Lower leg skin (tissue), 4 donors: ENCODE results near the gene GALC. TPM values are rescaled to one million over a fixed set of nuclear protein-coding genes. Genes with fewer than 3 reads are reported as not detected.

Experiments
- DNase-seq, 2 donors: peaks; one replicate each; pipeline ENCODE4 v3.0.0-alpha.2; 2019; ENCODE audit warnings: low spot score in 2 of 2
- H3K4me3 ChIP-seq: fragments of 200-600 bp; sonication (generic); 2 replicates; pipeline ENCODE4 v1.5.1; 2017; ENCODE audit warnings: mild to moderate bottlenecking, low read depth; ENCODE audit not compliant: poor library complexity, severe bottlenecking
- CTCF ChIP-seq, 3 donors: fragments of 450-650 bp; IDR thresholded peaks; one replicate each; pipeline ENCODE4 v1.5.1; 2016; ENCODE audit warnings: antibody characterized with exemption in 3 of 3, mild to moderate bottlenecking in 3 of 3, moderate library complexity in 2 of 3
- POLR2A ChIP-seq, 2 donors: fragments of 450-650 bp; IDR thresholded peaks; one replicate each; pipeline ENCODE4 v1.6.1; 2016 to 2017; ENCODE audit warnings: antibody characterized with exemption in 2 of 2, mild to moderate bottlenecking in 1 of 2, moderate library complexity in 1 of 2
- WGBS, 2 donors: methylation state at CpG; one replicate each; pipeline ENCODE4 v1.1.5; 2018; 5-methylcytosine and 5-hydroxymethylcytosine counted together
- intact Hi-C: fragments of 100-400 bp; cut with DNase I; formaldehyde crosslinking; loops from one replicate; pipeline ENCODE4 v1.15.0; 2023; ENCODE audit warnings: low total_unique reads
- total RNA-seq, 4 donors: library from RNA; depleted of rRNA; stranded (reverse); fragments of >200 nt; gene quantifications; one replicate each; pipeline ENCODE4 v1.1.0, GENCODE V29; 2016

GALC gene
- total RNA-seq, 4 donors from 2014 or later, result 10.7 to 31.2 (median 24.0) TPM

- intact Hi-C loops, result no loop called here
- no peak for DNase-seq
- WGBS, 2 donors, result 84 to 86% methylated on average over 5 of the region's 5 CpGs
- H3K4me3 ChIP-seq, result no peak overlapping the region
- TF ChIP-seq CTCF (IDR thresholded peaks at IDR 0.05), result no peak
- no peak for TF ChIP-seq POLR2A (IDR thresholded peaks at IDR 0.05)
Measured at GRCh38 chr14:88012495-88012894, 19.5 kb upstream of the GALC start.

DNA sequence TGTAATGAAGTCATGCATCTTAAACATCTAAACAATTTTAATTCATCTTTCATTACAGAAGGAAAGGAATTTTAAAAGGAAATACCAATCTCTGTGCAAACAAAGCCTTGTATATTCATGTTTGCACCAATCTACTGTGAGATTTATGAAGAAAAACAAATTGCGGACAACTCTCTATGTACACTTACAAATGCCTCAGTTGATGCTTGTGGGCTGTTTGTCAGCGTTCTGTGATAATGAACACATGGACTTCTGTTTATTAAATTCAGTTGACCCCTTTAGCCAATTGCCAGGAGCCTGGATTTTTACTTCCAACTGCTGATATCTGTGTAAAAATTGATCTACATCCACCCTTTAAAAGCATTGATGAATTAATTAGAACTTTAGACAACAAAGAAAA is 17.3 kb upstream of the GALC start:
- WGBS, 2 donors, result 76 to 78% methylated on average over 2 of the region's 2 CpGs
- intact Hi-C loops, result no loop called here

DNA sequence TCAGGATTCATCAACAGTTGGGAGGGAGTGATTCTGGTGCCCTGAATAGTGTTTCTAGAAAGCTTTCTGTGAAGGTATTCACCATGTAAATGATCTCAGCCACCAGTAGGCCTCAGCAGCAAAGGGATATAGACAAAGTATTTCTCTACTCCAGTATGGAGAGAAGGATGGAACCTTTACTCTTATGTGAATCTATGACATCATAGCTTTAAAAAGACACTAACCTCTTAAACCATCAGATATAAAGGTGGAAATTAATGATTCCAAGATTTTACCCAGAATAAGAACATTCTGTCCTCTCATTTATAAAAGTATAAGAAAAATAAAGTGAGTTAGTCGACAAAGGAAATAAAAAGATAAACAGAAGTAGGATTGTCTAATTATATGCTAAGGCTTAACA is 16.5 kb upstream of the GALC start:
- H3K4me3 ChIP-seq, result no peak overlapping the region
- no peak for DNase-seq
- intact Hi-C loops, result no loop called here
- 93 to 94% methylated on average over 1 of the region's 1 CpG for WGBS, 2 donors
- TF ChIP-seq CTCF (IDR thresholded peaks at IDR 0.05) (no peak), POLR2A (IDR thresholded peaks at IDR 0.05) (no peak)

More for the DNA sequence above, 17.3 kb upstream of the GALC start:
- TF ChIP-seq CTCF (IDR thresholded peaks at IDR 0.05), result no peak
- no peak for TF ChIP-seq POLR2A (IDR thresholded peaks at IDR 0.05)
- no peak for DNase-seq
- H3K4me3 ChIP-seq, result no peak overlapping the region

DNA sequence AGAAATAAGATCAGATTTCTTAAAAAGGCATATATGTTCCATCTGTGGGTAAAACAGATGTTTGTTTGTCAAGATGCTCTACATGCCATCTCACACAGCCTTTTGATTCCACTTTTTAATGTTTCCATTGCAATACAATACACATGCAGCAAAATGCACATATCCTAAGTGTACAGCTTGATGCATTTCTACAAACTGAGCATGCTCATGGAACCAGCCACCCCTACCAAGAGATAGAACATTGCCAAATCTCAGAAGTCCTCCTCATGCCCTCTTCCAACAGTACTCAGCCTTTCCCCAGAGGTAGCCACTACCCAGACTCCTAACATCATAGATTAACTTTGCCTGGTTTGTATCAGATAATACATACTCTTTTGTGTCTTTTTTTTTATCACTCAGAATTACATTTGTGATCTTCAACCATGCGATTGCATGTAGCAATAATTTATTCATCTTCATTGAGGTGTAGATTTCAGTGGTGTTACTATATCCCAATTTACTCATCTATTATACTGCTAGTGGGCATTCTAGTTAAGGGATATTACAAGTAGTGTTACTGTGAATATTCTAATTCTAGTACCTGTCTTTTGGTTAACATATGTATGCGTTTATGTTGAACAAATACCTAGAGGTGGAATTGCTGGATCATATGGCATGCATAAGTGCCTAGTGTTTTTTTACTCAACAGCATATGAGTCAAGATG is 15.2 kb upstream of the GALC start:
- whole genome bisulfite sequencing, 2 donors, result 86 to 94% methylated on average over 2 of the region's 2 CpGs

GRCh38 chr14:88007608-88008007 is 14.6 kb upstream of the GALC start:
- no peak for DNase-seq
- intact Hi-C loops, result no loop called here
- no peak for TF ChIP-seq POLR2A (IDR thresholded peaks at IDR 0.05)
- TF ChIP-seq CTCF (IDR thresholded peaks at IDR 0.05), result no peak
- no peak overlapping the region for H3K4me3 ChIP-seq
- whole genome bisulfite sequencing, 2 donors, result 64 to 66% methylated on average over 1 of the region's 1 CpG

More for the DNA sequence above, 15.2 kb upstream of the GALC start:
- no peak for DNase-seq
- H3K4me3 ChIP-seq, result no peak overlapping the region
- intact Hi-C loops, result no loop called here
- TF ChIP-seq CTCF (IDR thresholded peaks at IDR 0.05) (no peak), POLR2A (IDR thresholded peaks at IDR 0.05) (no peak)
